GM18502 (cell line): ENCODE measurements around the gene TGFA.
A peak's percentile ranks its signal among the peaks of the same experiment; 100 is the strongest.

Experiments
- ATAC-seq: cut with Tn5 transposase; IDR thresholded peaks from one replicate; pipeline ENCODE4 v1.9.1; 2021; ENCODE audit warnings: mild to moderate bottlenecking; ENCODE audit not compliant: unreplicated experiment, poor library complexity

Gene TGFA

DNA sequence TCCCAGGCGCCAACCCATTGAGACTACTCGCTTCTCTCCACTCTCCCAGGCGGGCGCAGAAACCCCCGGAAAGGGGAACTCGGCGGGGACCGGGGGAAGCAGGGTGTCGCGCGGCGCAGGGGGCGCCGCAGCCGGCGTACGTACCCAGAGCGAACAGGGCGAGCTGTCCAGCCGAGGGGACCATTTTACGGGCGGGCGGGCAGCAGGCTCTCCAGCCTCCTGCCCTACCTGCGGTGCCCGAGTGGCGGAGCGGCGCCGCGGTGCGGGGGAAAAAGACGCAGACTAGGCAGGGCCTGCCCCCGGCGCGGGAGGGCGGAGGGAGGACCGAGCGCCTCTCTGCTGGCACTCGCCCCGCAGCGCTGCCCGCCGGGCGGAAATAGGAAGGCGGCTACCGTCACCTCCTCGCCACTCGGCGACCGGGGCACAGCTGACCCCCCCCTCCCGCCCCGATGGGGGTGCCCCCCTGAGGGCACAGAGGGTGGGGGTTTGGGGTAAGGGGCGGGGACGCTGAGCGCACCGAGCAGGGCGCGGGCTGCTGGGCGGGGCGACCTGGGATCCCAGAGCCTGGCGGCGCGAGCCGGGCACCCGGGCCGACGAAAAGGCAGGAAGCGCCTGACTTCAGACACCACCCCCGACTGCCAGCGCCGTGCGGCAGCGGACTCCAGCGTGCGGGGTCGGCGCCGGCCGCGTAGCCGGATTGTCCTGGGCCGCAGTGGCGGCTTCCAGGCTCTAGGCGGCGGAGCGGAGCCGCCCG lies at the start of gene TGFA:
Gene TGFA, minus strand, starts transcription at position 243 of the 754 bp plus-strand sequence. Its CDS starts 59 bp downstream, at position 184.
- ATAC-seq = peak; percentile 76

DNA sequence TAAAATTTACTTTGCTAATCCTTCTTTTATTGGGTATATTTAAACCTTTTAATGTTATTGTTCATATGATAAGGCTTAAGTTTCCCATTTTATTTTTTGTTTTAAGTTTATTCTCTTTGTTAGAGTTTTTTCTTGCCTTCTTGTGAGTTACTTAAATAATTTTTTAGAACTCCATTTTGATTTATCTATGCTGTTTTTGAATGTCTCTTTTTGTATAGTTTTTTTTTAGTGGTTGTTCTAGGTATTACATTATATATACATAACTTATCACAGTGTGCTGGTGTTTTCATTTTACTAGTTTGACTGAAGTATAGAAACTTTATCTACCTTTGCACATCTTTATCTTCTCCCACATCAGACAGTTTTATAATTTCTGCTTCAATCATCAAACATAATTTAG lies 49.4 kb upstream of the TGFA start:
- no peak for ATAC-seq

DNA sequence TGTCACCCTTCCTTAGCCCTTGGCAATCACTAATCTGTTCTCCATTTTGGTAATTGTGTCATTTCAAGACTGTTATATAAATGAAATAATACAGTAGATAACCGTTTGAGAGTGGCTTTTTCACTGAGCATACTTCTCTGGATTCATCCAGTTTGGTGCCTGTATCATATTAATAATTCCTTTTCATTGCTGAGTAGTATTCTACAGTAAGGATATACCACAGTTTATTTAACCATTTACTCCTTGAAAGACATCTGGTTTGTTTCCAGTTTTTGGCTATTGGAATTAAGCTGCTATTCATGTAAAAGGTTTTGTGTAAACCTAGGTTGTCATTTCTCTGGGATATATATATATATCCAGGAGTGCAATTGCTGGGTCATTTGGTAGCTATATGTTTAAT lies 44.6 kb upstream of the TGFA start:
- no peak for ATAC-seq

DNA sequence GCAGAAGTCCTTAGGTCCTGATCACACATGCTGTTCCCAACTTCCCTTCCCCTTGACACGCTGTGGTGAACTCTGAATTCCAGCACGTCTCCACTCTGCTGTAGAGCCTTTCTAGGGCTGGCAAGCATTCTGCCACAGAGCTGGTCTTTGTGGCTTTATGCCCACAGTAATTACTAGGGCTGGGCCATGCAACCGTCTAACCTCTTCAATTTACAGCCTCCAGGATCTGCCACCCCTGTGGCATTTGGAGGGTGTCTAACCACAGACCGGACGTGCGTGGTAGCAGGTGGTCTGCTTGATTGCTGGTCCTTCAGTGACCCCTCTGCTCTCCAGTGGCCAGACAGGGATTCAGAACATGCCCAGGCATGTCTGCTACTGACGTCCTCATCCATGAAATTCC lies 43.1 kb upstream of the TGFA start:
- ATAC-seq = no peak

DNA sequence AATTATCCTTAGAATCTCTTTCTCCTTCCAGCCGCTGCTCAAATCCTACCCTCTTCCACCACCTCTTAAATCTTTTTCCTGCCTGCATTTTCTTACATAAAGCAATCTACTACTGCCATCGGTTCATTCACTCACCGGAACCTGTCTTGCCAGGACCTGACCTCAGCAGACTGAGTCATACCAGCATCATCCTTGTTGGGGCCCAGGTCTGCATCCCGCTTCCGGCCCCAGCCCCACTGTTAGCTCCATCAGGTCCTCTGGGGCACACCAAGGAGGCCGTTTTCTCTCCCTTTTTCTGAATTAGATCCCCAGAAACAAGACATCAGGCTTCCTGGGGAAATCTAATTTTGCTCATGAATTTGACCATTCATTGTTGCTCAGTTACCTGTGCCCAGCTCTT lies 42.7 kb upstream of the TGFA start:
- ATAC-seq = no peak

DNA sequence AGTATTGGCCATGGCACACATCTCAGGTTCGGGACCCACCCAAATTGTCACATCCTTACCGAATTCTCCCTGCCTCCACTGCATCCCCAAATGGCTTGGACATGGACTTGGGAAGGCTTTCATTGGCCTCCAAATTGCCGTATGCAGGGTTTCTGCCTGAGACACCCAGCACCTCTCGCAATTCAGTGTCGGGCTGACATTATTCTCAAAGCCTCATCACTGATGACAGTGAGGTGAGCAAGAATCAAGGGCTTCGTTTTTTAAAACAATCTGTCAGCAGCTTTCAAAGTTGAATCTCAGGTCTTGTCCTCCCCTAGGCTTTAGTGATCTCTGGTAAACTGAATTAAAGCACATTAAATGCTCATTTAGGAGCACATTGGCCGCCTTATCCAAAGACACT lies 29.5 kb upstream of the TGFA start:
- no peak for ATAC-seq

DNA sequence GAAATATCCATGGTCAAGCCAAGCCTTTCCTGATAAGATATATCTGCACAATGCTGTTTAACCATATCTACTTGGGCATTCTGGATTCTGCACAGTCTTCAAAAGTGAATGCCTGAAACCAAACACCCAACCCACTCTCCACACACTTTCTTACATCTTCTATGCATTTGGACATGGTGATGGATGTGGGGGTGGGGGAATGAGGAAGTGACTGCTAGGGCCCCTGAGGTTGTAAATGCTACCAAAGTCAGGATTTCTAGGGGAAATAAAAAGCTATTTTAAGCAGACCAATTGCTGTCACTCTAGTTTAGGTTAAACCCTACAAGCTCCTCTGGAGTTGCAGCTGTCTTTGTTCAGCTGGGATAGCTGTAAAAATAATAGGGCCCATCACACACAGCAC lies 26.7 kb upstream of the TGFA start:
- no peak for ATAC-seq

DNA sequence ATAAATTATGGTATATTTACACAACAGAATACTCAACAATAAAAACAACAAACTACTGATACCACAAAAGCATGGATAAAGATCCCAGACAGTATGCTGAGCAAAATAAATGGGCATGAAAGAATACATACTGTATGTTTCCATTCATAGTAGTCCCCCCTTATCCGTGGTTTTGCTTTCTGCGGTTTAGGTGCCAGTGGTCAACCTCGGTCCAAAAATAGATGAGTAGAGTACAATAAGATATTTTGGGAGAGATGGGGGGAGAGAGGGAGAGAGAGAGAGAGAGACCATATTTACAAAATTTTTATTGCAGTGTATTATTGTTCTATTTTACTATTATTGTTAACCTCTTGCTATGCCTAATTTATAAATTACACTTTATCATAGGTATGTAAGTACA lies 21.0 kb upstream of the TGFA start:
- ATAC-seq = no peak

DNA sequence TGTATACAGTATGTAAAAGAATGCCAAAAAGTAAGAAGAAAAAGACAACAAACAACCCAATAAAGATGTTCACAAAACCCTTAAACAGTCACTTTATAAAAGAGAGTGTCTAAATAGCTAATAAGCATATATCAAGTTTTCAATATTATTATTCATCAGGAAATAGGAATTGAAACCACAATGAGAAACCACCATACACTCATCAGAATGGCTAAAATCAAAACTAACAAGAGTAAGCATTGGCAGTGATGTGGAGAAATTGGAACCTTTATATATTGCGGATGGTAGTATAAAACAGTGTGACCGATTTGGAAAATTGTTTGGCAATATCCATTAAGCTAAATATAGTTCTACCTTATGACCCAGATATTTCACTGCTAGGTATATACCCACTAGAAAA lies 20.5 kb upstream of the TGFA start:
- ATAC-seq = no peak

DNA sequence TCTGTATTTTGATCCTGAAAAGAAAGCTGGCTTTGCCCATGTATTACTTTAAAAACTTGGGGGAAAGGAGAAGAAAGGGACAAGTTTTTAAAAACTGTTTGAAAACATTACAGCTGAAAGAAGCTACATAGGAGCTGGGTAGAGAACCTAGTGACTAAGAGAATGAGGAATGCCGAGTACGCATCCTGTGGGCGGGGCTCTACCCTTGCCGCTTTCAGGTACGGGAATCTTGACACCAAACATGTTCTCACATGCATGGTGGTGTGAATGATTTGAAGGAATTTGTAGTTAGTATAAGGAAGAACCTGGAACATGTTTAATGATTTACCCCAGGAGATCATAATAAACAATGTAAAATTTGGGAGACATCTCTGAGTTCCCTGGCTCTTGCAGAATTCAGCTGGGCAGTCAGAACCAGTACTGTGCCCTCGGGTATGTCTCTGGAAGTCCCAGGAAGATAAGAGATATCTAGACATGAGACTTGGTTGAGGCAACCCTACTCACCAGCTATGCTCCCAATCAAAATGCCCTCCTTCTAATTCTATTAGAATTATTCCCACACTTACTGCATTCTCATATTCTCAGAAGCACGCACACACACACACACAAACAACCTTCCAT lies 16.5 kb upstream of the TGFA start:
- ATAC-seq = no peak

DNA sequence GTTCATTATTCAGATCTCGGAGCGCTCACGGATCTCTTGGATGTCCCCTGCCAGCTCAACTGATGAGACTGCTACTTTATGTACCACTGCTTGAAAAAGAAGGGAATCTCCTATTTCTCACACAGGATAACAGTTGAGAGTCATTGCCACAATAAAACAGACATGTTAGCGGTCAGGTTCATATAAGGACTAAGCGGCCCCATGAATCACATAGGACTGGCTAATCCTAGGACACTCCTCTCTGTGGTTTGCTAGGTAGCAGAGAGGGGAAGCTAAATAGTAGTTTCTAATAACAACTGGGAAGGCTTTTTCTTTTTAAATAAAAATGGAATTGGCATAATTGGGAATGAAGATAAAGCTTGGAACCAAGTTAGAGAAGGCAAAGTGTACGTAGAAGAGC lies 15.9 kb upstream of the TGFA start:
- no peak for ATAC-seq

DNA sequence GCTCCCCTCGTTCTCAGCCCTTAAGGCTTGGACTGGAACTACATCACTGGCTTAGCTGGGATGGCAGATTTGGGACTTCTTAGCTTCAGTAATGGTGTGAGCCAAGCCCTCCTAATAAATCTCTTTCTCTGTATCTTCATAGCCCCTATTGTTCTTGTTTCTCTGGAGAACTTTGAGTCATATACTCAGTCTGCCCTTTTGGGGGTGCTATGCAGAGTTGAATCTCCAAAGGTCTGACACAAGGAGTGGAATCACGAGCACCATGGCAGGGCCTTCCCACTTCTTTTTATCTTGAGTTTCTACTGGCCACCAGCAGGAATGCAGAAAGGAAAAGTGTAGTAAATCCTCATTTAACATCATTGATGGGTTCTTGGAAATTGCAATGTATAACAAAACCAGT lies 13.3 kb upstream of the TGFA start:
- no peak for ATAC-seq

DNA sequence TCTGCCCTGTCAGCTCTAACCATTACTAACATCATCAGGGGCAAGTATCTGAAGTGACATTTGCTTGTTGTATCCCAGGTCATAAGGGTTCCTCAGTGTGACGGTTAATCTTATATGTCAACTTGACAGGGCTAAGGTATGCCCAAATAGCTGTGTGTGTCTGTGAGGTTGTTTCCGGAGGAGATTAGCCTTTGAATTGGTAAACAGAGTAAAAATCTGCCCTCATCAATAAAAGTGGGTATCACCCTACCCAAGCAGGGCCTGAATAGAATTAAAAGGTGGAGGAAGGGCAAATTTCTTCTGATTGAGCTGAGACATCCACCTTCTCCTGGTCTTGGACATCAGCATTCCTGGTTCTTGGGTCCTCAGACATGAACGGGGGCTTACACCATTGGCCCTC lies 12.8 kb upstream of the TGFA start:
- ATAC-seq = no peak

DNA sequence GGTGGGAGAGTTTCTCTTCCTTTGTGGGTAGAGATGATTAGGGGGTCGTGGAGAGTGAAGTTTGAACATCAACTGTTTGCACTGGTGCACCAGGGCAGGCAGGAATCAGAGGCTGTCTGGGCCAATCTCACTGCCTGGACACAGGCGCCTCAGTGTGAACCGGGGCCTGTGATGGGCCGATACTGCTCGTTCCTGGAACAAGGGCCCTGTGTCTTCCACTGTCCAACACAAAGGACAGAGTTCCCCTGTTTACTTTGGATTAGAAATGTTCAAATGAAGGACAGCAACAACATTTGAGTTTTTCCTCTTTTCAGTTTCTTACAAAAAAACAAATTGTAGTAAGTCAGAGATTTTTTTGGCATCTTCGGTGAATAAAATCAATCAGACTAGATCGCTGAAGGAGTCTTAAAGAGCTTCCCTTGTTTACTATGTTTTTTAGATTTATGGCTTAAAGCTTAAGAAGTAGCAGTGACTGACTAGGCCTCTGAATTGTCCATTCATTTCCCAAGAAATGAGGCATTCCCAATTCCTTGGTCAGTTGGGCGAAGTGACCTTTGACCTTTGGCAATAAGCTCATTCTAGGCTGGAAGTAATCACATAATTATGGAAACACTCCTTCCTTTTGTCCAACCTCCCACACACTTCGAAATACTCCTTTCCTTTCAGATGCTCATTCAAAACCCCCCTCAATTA lies 11.6 kb upstream of the TGFA start:
- ATAC-seq = no peak

DNA sequence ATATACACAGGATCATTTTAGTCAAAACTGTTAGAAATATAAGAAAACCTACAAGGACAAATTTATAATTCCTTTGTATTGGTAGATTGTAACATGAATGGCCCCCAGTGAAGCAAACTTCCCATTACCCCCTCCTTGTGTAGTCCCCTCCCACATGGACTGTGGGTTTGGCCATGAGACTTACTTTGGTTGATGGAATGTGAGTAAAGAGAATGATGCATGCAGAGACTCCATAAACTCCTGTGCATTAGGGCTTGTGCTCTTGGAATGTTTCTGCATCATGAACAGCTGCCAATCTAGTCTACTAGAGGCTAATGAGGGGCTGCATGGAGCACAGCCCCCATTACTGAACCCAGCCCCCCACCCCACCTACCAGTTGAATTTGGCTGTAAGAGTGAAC lies 8.3 kb upstream of the TGFA start:
- ATAC-seq = no peak

DNA sequence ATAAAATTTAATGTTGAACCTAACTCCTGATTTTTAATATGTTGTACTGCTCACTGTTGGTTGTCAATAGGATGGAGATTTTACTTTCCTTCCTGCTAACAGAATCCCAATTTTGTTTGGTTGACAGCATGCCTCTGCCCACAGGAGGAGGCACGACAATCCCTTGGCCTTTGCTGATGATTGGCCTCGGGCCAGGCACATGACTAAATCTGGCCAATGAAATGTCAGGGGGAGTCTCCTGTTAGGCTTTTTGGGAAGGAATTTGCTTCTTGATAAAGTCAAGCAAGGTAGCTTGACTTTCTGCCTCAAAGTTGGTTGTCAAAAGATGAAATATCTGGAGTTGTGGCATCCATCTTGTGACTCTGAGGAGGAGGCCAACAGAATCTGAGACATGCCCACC lies 6.8 kb upstream of the TGFA start:
- no peak for ATAC-seq

DNA sequence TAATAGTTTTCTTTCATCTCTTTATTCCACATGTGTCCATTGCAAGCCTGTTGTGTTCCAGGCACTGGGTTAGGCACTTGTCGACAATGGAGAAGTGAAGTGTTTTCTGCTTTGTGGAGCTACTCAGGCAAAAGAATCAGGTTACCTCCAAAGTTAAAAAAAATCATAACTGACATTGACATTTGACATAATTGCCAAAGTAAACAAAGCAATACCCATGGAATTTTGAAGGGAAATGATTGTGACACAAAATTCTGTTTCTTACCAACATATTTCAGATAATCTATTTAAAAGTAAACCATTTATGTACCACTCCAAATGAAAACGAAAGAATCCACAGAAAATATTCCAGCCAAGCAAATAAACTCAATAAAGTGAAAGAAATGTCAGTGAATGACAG lies 6.4 kb upstream of the TGFA start:
- ATAC-seq = no peak

DNA sequence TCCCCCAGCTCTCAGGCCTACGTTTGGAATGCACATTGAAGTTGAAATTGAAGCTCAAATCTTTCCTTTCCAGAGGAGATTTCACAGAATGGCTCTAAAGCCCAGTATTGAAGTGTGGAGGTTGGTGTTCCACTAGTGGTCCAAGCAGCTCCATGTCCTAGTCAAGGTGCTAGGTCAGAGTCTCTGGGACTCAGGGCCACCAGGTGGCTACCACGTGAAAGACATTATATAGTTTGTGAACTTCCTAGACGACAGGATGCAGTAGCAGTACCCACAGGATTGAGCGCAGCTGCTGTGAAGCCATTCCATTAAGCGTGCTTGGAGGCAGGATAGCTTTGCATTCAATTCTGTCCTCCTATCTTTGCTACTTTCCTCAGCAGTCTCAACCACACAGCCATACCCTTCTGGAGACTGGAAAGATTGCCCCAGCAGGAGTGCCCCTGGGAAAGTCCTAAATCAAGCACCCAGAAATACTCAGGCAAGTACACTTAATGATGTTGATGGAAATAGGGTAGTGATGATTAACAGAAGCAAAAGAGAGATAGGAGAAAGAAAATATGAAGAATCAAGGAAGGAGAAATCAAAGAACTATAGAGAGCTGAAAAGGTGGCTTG lies 4.7 kb upstream of the TGFA start:
- no peak for ATAC-seq

DNA sequence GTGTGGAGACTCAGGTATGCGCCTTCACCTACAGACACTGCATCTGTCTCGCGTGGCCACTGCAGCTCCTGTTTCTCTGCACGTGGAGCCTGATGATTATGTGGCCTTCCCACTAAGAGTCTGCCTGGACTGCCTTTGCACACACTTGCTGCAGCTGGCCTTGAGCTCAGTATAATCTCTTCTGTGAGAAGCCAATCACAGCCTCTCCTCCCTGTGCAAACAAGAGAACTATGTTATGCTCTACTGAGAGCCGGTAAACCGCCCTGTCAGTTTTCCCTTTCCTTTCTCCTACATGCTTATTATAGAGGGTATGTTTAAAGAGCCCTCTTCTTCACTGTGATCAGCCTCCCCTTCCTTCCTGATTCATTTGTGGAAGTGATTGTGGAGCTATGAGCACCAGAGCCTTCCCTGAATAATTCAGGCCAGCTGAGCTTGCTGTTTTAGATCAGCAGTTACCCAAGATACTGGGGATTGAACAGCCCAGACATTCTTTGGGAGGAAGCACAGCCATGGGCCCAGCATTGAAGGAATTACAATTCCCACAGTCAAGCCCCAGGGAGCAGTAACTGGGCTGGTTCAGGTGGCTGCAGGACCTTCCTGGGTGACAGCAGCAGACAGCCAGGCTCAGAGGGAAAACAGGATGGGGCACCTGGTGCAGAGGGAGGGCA lies 3.7 kb upstream of the TGFA start:
- no peak for ATAC-seq

DNA sequence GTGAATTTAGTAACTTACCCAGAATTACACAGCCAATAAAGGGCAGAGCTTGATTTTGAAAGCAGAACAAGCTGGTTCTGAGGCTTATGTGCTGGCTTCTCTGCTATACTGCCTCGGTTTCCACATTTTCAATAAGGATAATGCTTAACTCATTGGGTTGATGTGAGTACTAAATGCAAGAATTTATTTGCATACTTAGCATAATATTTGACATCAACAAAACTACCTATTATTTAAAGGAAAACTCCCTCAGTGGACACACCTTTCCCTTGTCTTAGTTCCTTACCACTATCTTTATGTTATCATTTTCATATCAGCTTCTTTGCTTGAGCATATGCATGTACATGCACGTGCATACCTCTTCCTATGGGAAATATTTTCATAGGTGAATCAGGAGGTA lies 3.0 kb upstream of the TGFA start:
- ATAC-seq = no peak
